T-helper 1 cell treated with Interleukin-12 subunit alpha and Interleukin-12 subunit beta and Interleukin-4 antibody, amounts not matched to agents 30 μg/mL and 1 μg/mL, for 36 hours (primary cell): ENCODE results near the gene CEP41.

Experiments
- H3K27ac Mint-ChIP-seq: one replicate; pipeline ENCODE4 v1.8.0; 2021; ENCODE audit warnings: mild to moderate bottlenecking, mixed read lengths
- H3K27me3 Mint-ChIP-seq: one replicate; pipeline ENCODE4 v1.8.0; 2021; ENCODE audit warnings: low read depth, mixed read lengths
- H3K36me3 Mint-ChIP-seq: one replicate; pipeline ENCODE4 v1.8.0; 2021; ENCODE audit warnings: low read depth, mixed read lengths
- H3K4me1 Mint-ChIP-seq: one replicate; pipeline ENCODE4 v1.8.0; 2021; ENCODE audit warnings: low read depth, mixed read lengths
- H3K4me3 Mint-ChIP-seq: one replicate; pipeline ENCODE4 v1.8.0; 2021; ENCODE audit warnings: mild to moderate bottlenecking, moderate library complexity, mixed read lengths
- H3K9me3 Mint-ChIP-seq: one replicate; pipeline ENCODE4 v1.8.0; 2021; ENCODE audit warnings: mixed read lengths

Gene CEP41

GRCh38 chr7:130441408-130441869 lies 623 bp upstream of the CEP41 start:
- Mint-ChIP-seq H3K4me3 (peak overlapping the region; percentile 99), H3K4me1 (peaks cover 33% of the 10 kb centered on the region), H3K27me3 (no peaks in the 10 kb centered on the region), H3K9me3 (no peaks in the 10 kb centered on the region), H3K27ac (peak overlapping the region; percentile 20), H3K36me3 (peaks cover 11% of the 10 kb centered on the region)

- H3K36me3 Mint-ChIP-seq, result peaks cover 9% of the 10 kb centered on the region
- H3K4me1 Mint-ChIP-seq, result peaks cover 13% of the 10 kb centered on the region
- H3K27me3 Mint-ChIP-seq, result no peaks in the 10 kb centered on the region
- H3K4me3 Mint-ChIP-seq, result no peak overlapping the region
- H3K9me3 Mint-ChIP-seq, result no peaks in the 10 kb centered on the region
- H3K27ac Mint-ChIP-seq, result no peak overlapping the region
These were observed 4.6 kb downstream of the CEP41 start for GRCh38 chr7:130436253-130436652.

- H3K27ac Mint-ChIP-seq, result no peak overlapping the region
- no peaks in the 10 kb centered on the region for H3K27me3 Mint-ChIP-seq
- no peaks in the 10 kb centered on the region for H3K9me3 Mint-ChIP-seq
- no peak overlapping the region for H3K4me3 Mint-ChIP-seq
- peaks cover 3% of the 10 kb centered on the region for H3K36me3 Mint-ChIP-seq
- H3K4me1 Mint-ChIP-seq, result peaks cover 7% of the 10 kb centered on the region
These were observed 5.4 kb downstream of the CEP41 start for GRCh38 chr7:130435311-130435854.

- H3K4me3 Mint-ChIP-seq, result no peak overlapping the region
- H3K36me3 Mint-ChIP-seq, result peaks cover 4% of the 10 kb centered on the region
- no peaks in the 10 kb centered on the region for H3K9me3 Mint-ChIP-seq
- no peaks in the 10 kb centered on the region for H3K27me3 Mint-ChIP-seq
- peaks cover 3% of the 10 kb centered on the region for H3K4me1 Mint-ChIP-seq
- no peak overlapping the region for H3K27ac Mint-ChIP-seq
These were observed 7.5 kb downstream of the CEP41 start for GRCh38 chr7:130433301-130433700.

- Mint-ChIP-seq H3K27me3 (no peaks in the 10 kb centered on the region), H3K27ac (no peak overlapping the region), H3K36me3 (peaks cover 2% of the 10 kb centered on the region), H3K9me3 (no peaks in the 10 kb centered on the region), H3K4me1 (peaks cover under 1% of the 10 kb centered on the region), H3K4me3 (no peak overlapping the region)
These were observed 7.9 kb downstream of the CEP41 start for GRCh38 chr7:130432886-130433285.

- H3K9me3 Mint-ChIP-seq, result no peaks in the 10 kb centered on the region
- H3K27ac Mint-ChIP-seq, result no peak overlapping the region
- peaks cover 5% of the 10 kb centered on the region for H3K4me1 Mint-ChIP-seq
- no peaks in the 10 kb centered on the region for H3K27me3 Mint-ChIP-seq
- H3K36me3 Mint-ChIP-seq, result peaks cover 1% of the 10 kb centered on the region
- no peak overlapping the region for H3K4me3 Mint-ChIP-seq
These were observed 9.8 kb downstream of the CEP41 start for GRCh38 chr7:130430841-130431666.

- no peak overlapping the region for H3K4me3 Mint-ChIP-seq
- no peak overlapping the region for H3K27ac Mint-ChIP-seq
- H3K9me3 Mint-ChIP-seq, result no peaks in the 10 kb centered on the region
- H3K27me3 Mint-ChIP-seq, result no peaks in the 10 kb centered on the region
- peaks cover 1% of the 10 kb centered on the region for H3K36me3 Mint-ChIP-seq
- H3K4me1 Mint-ChIP-seq, result peaks cover 5% of the 10 kb centered on the region
These were observed 10.7 kb downstream of the CEP41 start for GRCh38 chr7:130430115-130430514.

GRCh38 chr7:130429019-130429418 lies 11.8 kb downstream of the CEP41 start:
- no peaks in the 10 kb centered on the region for H3K27me3 Mint-ChIP-seq
- peaks cover 3% of the 10 kb centered on the region for H3K36me3 Mint-ChIP-seq
- no peak overlapping the region for H3K4me3 Mint-ChIP-seq
- H3K4me1 Mint-ChIP-seq, result peaks cover 5% of the 10 kb centered on the region
- no peaks in the 10 kb centered on the region for H3K9me3 Mint-ChIP-seq
- H3K27ac Mint-ChIP-seq, result no peak overlapping the region

GRCh38 chr7:130426564-130426963 lies 14.3 kb downstream of the CEP41 start:
- H3K36me3 Mint-ChIP-seq, result peaks cover 3% of the 10 kb centered on the region
- no peak overlapping the region for H3K27ac Mint-ChIP-seq
- no peak overlapping the region for H3K4me3 Mint-ChIP-seq
- H3K27me3 Mint-ChIP-seq, result no peaks in the 10 kb centered on the region
- H3K4me1 Mint-ChIP-seq, result peaks cover 13% of the 10 kb centered on the region
- H3K9me3 Mint-ChIP-seq, result no peaks in the 10 kb centered on the region

- H3K4me3 Mint-ChIP-seq, result no peak overlapping the region
- no peak overlapping the region for H3K27ac Mint-ChIP-seq
- H3K9me3 Mint-ChIP-seq, result no peaks in the 10 kb centered on the region
- peaks cover 3% of the 10 kb centered on the region for H3K36me3 Mint-ChIP-seq
- peaks cover 17% of the 10 kb centered on the region for H3K4me1 Mint-ChIP-seq
- H3K27me3 Mint-ChIP-seq, result no peaks in the 10 kb centered on the region
These were observed 15.0 kb downstream of the CEP41 start for GRCh38 chr7:130425796-130426195.

- Mint-ChIP-seq H3K9me3 (no peaks in the 10 kb centered on the region), H3K4me1 (peaks cover 21% of the 10 kb centered on the region), H3K27ac (no peak overlapping the region), H3K4me3 (no peak overlapping the region), H3K27me3 (no peaks in the 10 kb centered on the region), H3K36me3 (peaks cover 6% of the 10 kb centered on the region)
These were observed 17.2 kb downstream of the CEP41 start for GRCh38 chr7:130423501-130424037.

- Mint-ChIP-seq H3K27me3 (no peaks in the 10 kb centered on the region), H3K4me1 (peaks cover 34% of the 10 kb centered on the region), H3K9me3 (no peaks in the 10 kb centered on the region), H3K27ac (peak overlapping the region; percentile 8), H3K36me3 (peaks cover 6% of the 10 kb centered on the region), H3K4me3 (no peak overlapping the region)
These were observed 19.1 kb downstream of the CEP41 start for GRCh38 chr7:130421684-130422083.

GRCh38 chr7:130420943-130421578 lies 19.8 kb downstream of the CEP41 start:
- no peak overlapping the region for H3K27ac Mint-ChIP-seq

GRCh38 chr7:130419658-130420057 lies 21.2 kb downstream of the CEP41 start:
- no peak overlapping the region for H3K27ac Mint-ChIP-seq
- no peaks in the 10 kb centered on the region for H3K9me3 Mint-ChIP-seq
- no peak overlapping the region for H3K4me3 Mint-ChIP-seq
- no peaks in the 10 kb centered on the region for H3K27me3 Mint-ChIP-seq
- peaks cover 7% of the 10 kb centered on the region for H3K36me3 Mint-ChIP-seq
- peaks cover 45% of the 10 kb centered on the region for H3K4me1 Mint-ChIP-seq

More at GRCh38 chr7:130420943-130421578, 19.8 kb downstream of the CEP41 start:
- Mint-ChIP-seq H3K27me3 (no peaks in the 10 kb centered on the region), H3K4me1 (peaks cover 35% of the 10 kb centered on the region), H3K9me3 (no peaks in the 10 kb centered on the region), H3K36me3 (peaks cover 6% of the 10 kb centered on the region), H3K4me3 (no peak overlapping the region)
